Liver (tissue), 3 donors: ENCODE data around the gene TMEM259.

ENCODE experiments used
- HNF4A ChIP-seq, 2 donors: conservative IDR thresholded peaks; 2 replicates each; pipeline ENCODE4 v1.6.1; 2016; ENCODE audit warnings: antibody characterized with exemption in 2 of 2, mild to moderate bottlenecking in 2 of 2
- JUND ChIP-seq, 2 donors: IDR thresholded peaks; 2 replicates each; pipeline ENCODE4 v1.6.1; 2016; ENCODE audit warnings: antibody characterized with exemption in 2 of 2
- SP1 ChIP-seq: IDR thresholded peaks from 2 replicates; pipeline ENCODE4 v1.6.1; 2018; ENCODE audit warnings: antibody characterized with exemption, mild to moderate bottlenecking
- TAF1 ChIP-seq: conservative IDR thresholded peaks from 2 replicates; pipeline ENCODE4 v1.6.1; 2016; ENCODE audit warnings: antibody characterized with exemption, mild to moderate bottlenecking
- TF ChIP-seq, protein P1 (sequence below): IDR thresholded peaks from 2 replicates; pipeline ENCODE4 v1.6.1; 2016; ENCODE audit warnings: antibody characterized with exemption, mild to moderate bottlenecking
- TF ChIP-seq, protein P2 (sequence below): fragments of 150-350 bp; IDR thresholded peaks from 2 replicates; pipeline ENCODE4 v1.5.1; 2017; ENCODE audit warnings: improper control_type of control experiment, low read depth, low read length; ENCODE audit not compliant: missing input control
- TF ChIP-seq, protein P3 (sequence below): IDR thresholded peaks from 2 replicates; pipeline ENCODE4 v1.6.1; 2016; ENCODE audit warnings: antibody characterized with exemption
- donor health status: healthy.
- donor health status: healthy.

DNA sequence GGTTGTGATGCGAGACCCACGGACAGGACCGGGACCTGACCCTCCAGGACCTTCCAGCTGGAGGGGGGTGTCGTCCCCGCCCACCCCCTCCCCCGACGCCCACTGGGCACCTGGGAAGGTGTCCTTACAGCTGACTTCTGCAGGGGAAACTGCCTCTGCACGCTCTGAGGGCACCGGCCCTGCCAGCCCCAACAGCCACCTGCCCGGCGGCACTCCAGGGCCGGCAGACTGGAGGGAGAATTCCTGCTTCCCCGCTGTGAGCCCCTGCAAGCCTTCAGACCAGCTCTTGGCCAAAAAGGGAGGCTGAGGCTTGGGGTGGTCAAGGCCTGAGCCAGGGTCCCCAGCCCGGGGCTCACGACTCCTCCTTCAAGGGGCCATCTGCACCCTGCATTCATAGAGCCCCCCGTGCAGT lies 6.7 kb upstream of the TMEM259 start:
- TF ChIP-seq, protein P1, sequence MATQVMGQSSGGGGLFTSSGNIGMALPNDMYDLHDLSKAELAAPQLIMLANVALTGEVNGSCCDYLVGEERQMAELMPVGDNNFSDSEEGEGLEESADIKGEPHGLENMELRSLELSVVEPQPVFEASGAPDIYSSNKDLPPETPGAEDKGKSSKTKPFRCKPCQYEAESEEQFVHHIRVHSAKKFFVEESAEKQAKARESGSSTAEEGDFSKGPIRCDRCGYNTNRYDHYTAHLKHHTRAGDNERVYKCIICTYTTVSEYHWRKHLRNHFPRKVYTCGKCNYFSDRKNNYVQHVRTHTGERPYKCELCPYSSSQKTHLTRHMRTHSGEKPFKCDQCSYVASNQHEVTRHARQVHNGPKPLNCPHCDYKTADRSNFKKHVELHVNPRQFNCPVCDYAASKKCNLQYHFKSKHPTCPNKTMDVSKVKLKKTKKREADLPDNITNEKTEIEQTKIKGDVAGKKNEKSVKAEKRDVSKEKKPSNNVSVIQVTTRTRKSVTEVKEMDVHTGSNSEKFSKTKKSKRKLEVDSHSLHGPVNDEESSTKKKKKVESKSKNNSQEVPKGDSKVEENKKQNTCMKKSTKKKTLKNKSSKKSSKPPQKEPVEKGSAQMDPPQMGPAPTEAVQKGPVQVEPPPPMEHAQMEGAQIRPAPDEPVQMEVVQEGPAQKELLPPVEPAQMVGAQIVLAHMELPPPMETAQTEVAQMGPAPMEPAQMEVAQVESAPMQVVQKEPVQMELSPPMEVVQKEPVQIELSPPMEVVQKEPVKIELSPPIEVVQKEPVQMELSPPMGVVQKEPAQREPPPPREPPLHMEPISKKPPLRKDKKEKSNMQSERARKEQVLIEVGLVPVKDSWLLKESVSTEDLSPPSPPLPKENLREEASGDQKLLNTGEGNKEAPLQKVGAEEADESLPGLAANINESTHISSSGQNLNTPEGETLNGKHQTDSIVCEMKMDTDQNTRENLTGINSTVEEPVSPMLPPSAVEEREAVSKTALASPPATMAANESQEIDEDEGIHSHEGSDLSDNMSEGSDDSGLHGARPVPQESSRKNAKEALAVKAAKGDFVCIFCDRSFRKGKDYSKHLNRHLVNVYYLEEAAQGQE, result no peak
- TF ChIP-seq, protein P2, sequence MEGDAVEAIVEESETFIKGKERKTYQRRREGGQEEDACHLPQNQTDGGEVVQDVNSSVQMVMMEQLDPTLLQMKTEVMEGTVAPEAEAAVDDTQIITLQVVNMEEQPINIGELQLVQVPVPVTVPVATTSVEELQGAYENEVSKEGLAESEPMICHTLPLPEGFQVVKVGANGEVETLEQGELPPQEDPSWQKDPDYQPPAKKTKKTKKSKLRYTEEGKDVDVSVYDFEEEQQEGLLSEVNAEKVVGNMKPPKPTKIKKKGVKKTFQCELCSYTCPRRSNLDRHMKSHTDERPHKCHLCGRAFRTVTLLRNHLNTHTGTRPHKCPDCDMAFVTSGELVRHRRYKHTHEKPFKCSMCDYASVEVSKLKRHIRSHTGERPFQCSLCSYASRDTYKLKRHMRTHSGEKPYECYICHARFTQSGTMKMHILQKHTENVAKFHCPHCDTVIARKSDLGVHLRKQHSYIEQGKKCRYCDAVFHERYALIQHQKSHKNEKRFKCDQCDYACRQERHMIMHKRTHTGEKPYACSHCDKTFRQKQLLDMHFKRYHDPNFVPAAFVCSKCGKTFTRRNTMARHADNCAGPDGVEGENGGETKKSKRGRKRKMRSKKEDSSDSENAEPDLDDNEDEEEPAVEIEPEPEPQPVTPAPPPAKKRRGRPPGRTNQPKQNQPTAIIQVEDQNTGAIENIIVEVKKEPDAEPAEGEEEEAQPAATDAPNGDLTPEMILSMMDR, result no peak
- TF ChIP-seq TAF1 (no peak), SP1 (no peak), JUND (IDR thresholded peaks at IDR 0.05) (no peak), HNF4A (conservative IDR thresholded peaks at IDR 0.05) (no peak)
- TF ChIP-seq, protein P3, sequence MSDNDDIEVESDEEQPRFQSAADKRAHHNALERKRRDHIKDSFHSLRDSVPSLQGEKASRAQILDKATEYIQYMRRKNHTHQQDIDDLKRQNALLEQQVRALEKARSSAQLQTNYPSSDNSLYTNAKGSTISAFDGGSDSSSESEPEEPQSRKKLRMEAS, result no peak
